A549 (cell line): Measurements from ENCODE around the gene GRIA3. TPM values are rescaled to one million over a fixed set of nuclear protein-coding genes. Genes with fewer than 3 reads are reported as not detected.

ENCODE experiments used
- ATAC-seq, 2 experiments: fragments of 200-7000 bp in 1 of 2; fragments of >200 bp in 1 of 2; cut with Nextera tagmentation in 1 of 2; cut with Tn5 transposase in 1 of 2; 3 replicates each; pipeline versions ENCODE4 v1.8.0 to v1.9.1; 2018 to 2020; ENCODE audit warnings: mild to moderate bottlenecking in 1 of 2, moderate library complexity in 1 of 2
- CTCF ChIA-PET: fragments of 300-600 bp; sonication (Branson Sonifier 250); formaldehyde crosslinking; extraction: SDS; loops from one replicate; lab custom pipeline; 2021; ENCODE audit warnings: antibody characterized with exemption, inconsistent platforms; lab: Yijun Ruan, JAX
- POLR2A ChIA-PET: fragments of 350-600 bp; formaldehyde crosslinking; extraction: SDS; loops from one replicate; lab custom pipeline; 2021; ENCODE audit warnings: antibody characterized with exemption, inconsistent platforms; lab: Yijun Ruan, JAX
- DNase-seq, 2 experiments: peaks; one replicate each; pipeline versions ENCODE4 v3.0.0 to v3.0.0-alpha.2; 2011 to 2016; ENCODE audit warnings: low read depth in 1 of 2, low spot score in 1 of 2
- FAIRE-seq: peaks from 2 replicates; lab custom pipeline; 2011; peaks lifted over from hg19 to GRCh38; lab: Jason Lieb, UNC
- H3K27ac ChIP-seq, 2 experiments: fragments of >200 bp; sonication (Bioruptor Twin); formaldehyde crosslinking; 3 replicates each; pipeline ENCODE4 v1.5.1; 2016 to 2017
- H3K4me1 ChIP-seq: fragments of >200 bp; sonication (Bioruptor Twin); formaldehyde crosslinking; 3 replicates; pipeline ENCODE4 v1.6.1; 2016
- H3K4me2 ChIP-seq: fragments of >200 bp; sonication (Bioruptor Twin); formaldehyde crosslinking; 3 replicates; pipeline ENCODE4 v1.6.1; 2016
- H3K4me3 ChIP-seq: fragments of >200 bp; sonication (Bioruptor Twin); formaldehyde crosslinking; 3 replicates; pipeline ENCODE4 v1.5.1; 2016
- H3K9me3 ChIP-seq: fragments of >200 bp; sonication (Bioruptor Twin); formaldehyde crosslinking; 3 replicates; pipeline ENCODE4 v1.6.1; 2016
- ATOH8 ChIP-seq: fragments of 250-450 bp; sonication (Bioruptor Pico); IDR thresholded peaks from 2 replicates; pipeline ENCODE4 v1.5.0; 2020; ENCODE audit warnings: low read depth, mild to moderate bottlenecking, moderate library complexity
- BCL3 ChIP-seq: fragments of >200 bp; sonication (Bioruptor Twin); formaldehyde crosslinking; IDR thresholded peaks from 3 replicates; pipeline ENCODE4 v1.6.1; 2016
- BHLHE40 ChIP-seq: IDR thresholded peaks from 2 replicates; pipeline ENCODE4 v1.6.1; 2012; ENCODE audit warnings: low read depth, low read length, inconsistent platforms
- CBX2 ChIP-seq: fragments of 200-600 bp; sonication (generic); IDR thresholded peaks from 2 replicates; pipeline ENCODE4 v1.6.1; 2016; ENCODE audit warnings: low read depth, mild to moderate bottlenecking, borderline replicate concordance
- CHD4 ChIP-seq: fragments of 200-600 bp; sonication (generic); IDR thresholded peaks from 2 replicates; pipeline ENCODE4 v1.6.1; 2016; ENCODE audit warnings: antibody characterized with exemption, mild to moderate bottlenecking, borderline replicate concordance
- CTCF ChIP-seq: fragments of >200 bp; sonication (Bioruptor Twin); formaldehyde crosslinking; IDR thresholded peaks from 3 replicates; pipeline ENCODE4 v1.5.1; 2016
- EHMT2 ChIP-seq: fragments of 200-600 bp; sonication (generic); IDR thresholded peaks from 2 replicates; pipeline ENCODE4 v1.6.1; 2016; ENCODE audit warnings: antibody characterized with exemption, low read depth, mild to moderate bottlenecking, moderate library complexity
- FOXS1 ChIP-seq: fragments of 250-450 bp; sonication (Bioruptor Pico); IDR thresholded peaks from 2 replicates; pipeline ENCODE4 v1.5.0; 2020; ENCODE audit warnings: mild to moderate bottlenecking, moderate library complexity
- GATA3 ChIP-seq: IDR thresholded peaks from 2 replicates; pipeline ENCODE4 v1.6.1; 2012; ENCODE audit warnings: borderline replicate concordance
- HEYL ChIP-seq: fragments of 250-450 bp; sonication (Bioruptor Pico); IDR thresholded peaks from 2 replicates; pipeline ENCODE4 v1.8.0; 2021; ENCODE audit warnings: mild to moderate bottlenecking, moderate library complexity
- HOXB5 ChIP-seq: fragments of 250-450 bp; sonication (Bioruptor Pico); IDR thresholded peaks from 2 replicates; pipeline ENCODE4 v1.5.0; 2020; ENCODE audit warnings: mild to moderate bottlenecking, moderate library complexity
- JUNB ChIP-seq: fragments of >200 bp; sonication (Bioruptor Twin); formaldehyde crosslinking; IDR thresholded peaks from 2 replicates; pipeline ENCODE4 v1.6.1; 2016
- KDM1A ChIP-seq: fragments of 200-600 bp; sonication (generic); IDR thresholded peaks from 2 replicates; pipeline ENCODE4 v1.6.1; 2016; ENCODE audit warnings: low read depth, mild to moderate bottlenecking
- KDM5A ChIP-seq: fragments of 200-600 bp; sonication (generic); IDR thresholded peaks from 2 replicates; pipeline ENCODE4 v1.6.1; 2016; ENCODE audit warnings: antibody characterized with exemption, mild to moderate bottlenecking
- MYC ChIP-seq: IDR thresholded peaks from 2 replicates; pipeline ENCODE4 v1.6.1; 2012; ENCODE audit warnings: mild to moderate bottlenecking, inconsistent platforms, low read length, improper control_type of control experiment, borderline replicate concordance
- NFE2L2 ChIP-seq: fragments of 150-350 bp; conservative IDR thresholded peaks from 2 replicates; pipeline ENCODE4 v1.6.1; 2014; ENCODE audit warnings: low read length
- NPAS2 ChIP-seq: fragments of 250-450 bp; sonication (Bioruptor Pico); IDR thresholded peaks from 2 replicates; pipeline ENCODE4 v1.8.0; 2022; ENCODE audit warnings: mild to moderate bottlenecking, moderate library complexity, borderline replicate concordance
- NR3C1 ChIP-seq: fragments of >200 bp; sonication (Bioruptor Twin); formaldehyde crosslinking; IDR thresholded peaks from 3 replicates; pipeline ENCODE4 v1.6.1; 2017
- POLR2A ChIP-seq: IDR thresholded peaks from 2 replicates; pipeline ENCODE4 v1.6.1; 2012; ENCODE audit warnings: mild to moderate bottlenecking, low read length
- SREBF2 ChIP-seq: fragments of 450-650 bp; IDR thresholded peaks from 2 replicates; pipeline ENCODE4 v1.6.1; 2014; ENCODE audit warnings: mild to moderate bottlenecking, moderate library complexity
- TFCP2L1 ChIP-seq: fragments of 250-450 bp; sonication (Bioruptor Pico); IDR thresholded peaks from 2 replicates; pipeline ENCODE4 v1.5.0; 2021; ENCODE audit warnings: mild to moderate bottlenecking
- ZC3H11A ChIP-seq: fragments of 450-650 bp; IDR thresholded peaks from 2 replicates; pipeline ENCODE4 v1.6.1; 2014; ENCODE audit warnings: antibody characterized with exemption, mild to moderate bottlenecking
- ZFP36 ChIP-seq: fragments of 450-650 bp; IDR thresholded peaks from 2 replicates; pipeline ENCODE4 v1.6.1; 2014; ENCODE audit warnings: borderline replicate concordance; ENCODE audit not compliant: partially characterized antibody
- WGBS: methylation state at CpG from one replicate; pipeline ENCODE4 v1.1.6; 2017; ENCODE audit errors: missing lambda C conversion rate; 5-methylcytosine and 5-hydroxymethylcytosine counted together
- polyA plus RNA-seq, 4 experiments: library from polyadenylated mRNA; depleted of rRNA in 3 of 4; stranded (reverse); fragments of >200 nt; fragmentation: RNase III in 1 of 4; extraction: RNeasy Plus Mini Kit Qiagen cat#74134 plus additional on column Dnase treatment in 1 of 4; gene quantifications; 2 replicates in 3 of 4; 3 replicates in 1 of 4; pipeline ENCODE4 v1.2.3, GENCODE V29; 2011 to 2017

The GRIA3 gene
- polyA plus RNA-seq, 2 of the 4 experiments (the other 2 are of a cell fraction) = not detected

GRCh38 chrX:123348468-123348867 is 164.4 kb downstream of the GRIA3 start:
- no peak overlapping the region for H3K4me2 ChIP-seq
- no peak overlapping the region for H3K4me3 ChIP-seq
- 89% methylated on average over 1 of the region's 1 CpG for WGBS
- no peaks in the 10 kb centered on the region for H3K9me3 ChIP-seq
- no peaks in the 10 kb centered on the region for H3K4me1 ChIP-seq
- ChIA-PET POLR2A (no interaction called here), CTCF (no interaction called here)
- DNase-seq (no peak), FAIRE-seq (no peak), ATAC-seq (no peak)
- H3K27ac ChIP-seq = no peak overlapping the region
- TF ChIP-seq CHD4 = no peak
- TF ChIP-seq GATA3 = no peak
- no peak for TF ChIP-seq BHLHE40
- no peak for TF ChIP-seq NFE2L2

GRCh38 chrX:123350226-123350625 is 166.1 kb downstream of the GRIA3 start:
- ATAC-seq = no peak
- no peak for DNase-seq
- Histone ChIP-seq H3K4me3 (no peak overlapping the region), H3K4me2 (no peak overlapping the region), H3K27ac (no peak overlapping the region), H3K9me3 (no peaks in the 10 kb centered on the region), H3K4me1 (no peaks in the 10 kb centered on the region)
- no peak for TF ChIP-seq TFCP2L1 (CRISPR knock-in tag)
- TF ChIP-seq CBX2 = no peak
- no peak for TF ChIP-seq KDM5A
- TF ChIP-seq KDM1A = no peak
- no peak for TF ChIP-seq ZFP36
- TF ChIP-seq SREBF2 = no peak
- no peak for TF ChIP-seq ATOH8 (CRISPR knock-in tag)
- no peak for TF ChIP-seq JUNB
- TF ChIP-seq NPAS2 (CRISPR knock-in tag) = no peak
- 46% methylated on average over 2 of the region's 2 CpGs for WGBS
- ChIA-PET POLR2A (no interaction called here), CTCF (no interaction called here)
- FAIRE-seq = peak; percentile 7

- ChIA-PET POLR2A (no interaction called here), CTCF (interaction anchor here (0.7 kb wide), 1 partner anchor 11 kb away, joined by 3 read pairs; no protein-coding TSS in a partner anchor)
- Histone ChIP-seq H3K4me3 (no peak overlapping the region), H3K27ac (no peak overlapping the region), H3K9me3 (no peaks in the 10 kb centered on the region), H3K4me2 (no peak overlapping the region), H3K4me1 (no peaks in the 10 kb centered on the region)
- ATAC-seq (no peak), DNase-seq (no peak), FAIRE-seq (peak; percentile 74)
- TF ChIP-seq NPAS2 (CRISPR knock-in tag) (no peak), MYC (no peak), ZC3H11A (no peak), HOXB5 (CRISPR knock-in tag) (no peak), FOXS1 (no peak), NR3C1 (no peak), CTCF (no peak), BCL3 (no peak), HEYL (CRISPR knock-in tag) (no peak), POLR2A (no peak), EHMT2 (no peak)
Observed at GRCh38 chrX:123357941-123358340, 173.9 kb downstream of the GRIA3 start.
